Fibroblast of skin of left biceps (primary cell): Measurements from ENCODE around the gene CLIC2.

Experiments used
- DNase-seq, 2 experiments: peaks; one replicate each; pipeline ENCODE4 v3.0.0-alpha.2; 2013; ENCODE audit warnings: low read depth in 2 of 2

Gene CLIC2

GRCh38 chrX:155262970-155263754, 71.3 kb downstream of the CLIC2 start:
- DNase-seq: no peak

- DNase-seq: no peak
Observed at GRCh38 chrX:155259752-155260151, 74.7 kb downstream of the CLIC2 start.

DNA sequence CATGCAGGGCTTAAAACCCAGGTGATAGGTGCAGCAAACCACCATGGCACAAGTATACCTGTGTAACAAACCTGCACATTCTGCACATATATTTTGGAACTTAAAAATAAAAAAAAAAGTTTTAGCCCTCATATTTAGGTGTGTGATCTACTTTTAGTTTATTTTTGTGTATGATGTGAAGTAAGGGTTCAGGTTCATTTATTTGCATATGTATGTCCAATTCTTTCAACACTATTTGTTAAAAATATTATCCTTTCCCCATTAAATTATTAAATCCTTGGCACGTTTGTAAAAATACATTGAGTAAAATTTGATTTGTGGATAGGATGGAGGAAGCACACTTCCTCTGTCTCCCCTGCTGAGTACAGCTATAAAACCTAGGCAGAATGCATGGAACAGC, 83.0 kb downstream of the CLIC2 start:
- DNase-seq: no peak

- no peak for DNase-seq
Observed at GRCh38 chrX:155247497-155247896, 86.9 kb downstream of the CLIC2 start.

GRCh38 chrX:155246748-155247147, 87.7 kb downstream of the CLIC2 start:
- no peak for DNase-seq

- DNase-seq: no peak
Observed at GRCh38 chrX:155242300-155242699, 92.1 kb downstream of the CLIC2 start.

- DNase-seq: no peak
Observed at GRCh38 chrX:155237719-155238118, 96.7 kb downstream of the CLIC2 start.

DNA sequence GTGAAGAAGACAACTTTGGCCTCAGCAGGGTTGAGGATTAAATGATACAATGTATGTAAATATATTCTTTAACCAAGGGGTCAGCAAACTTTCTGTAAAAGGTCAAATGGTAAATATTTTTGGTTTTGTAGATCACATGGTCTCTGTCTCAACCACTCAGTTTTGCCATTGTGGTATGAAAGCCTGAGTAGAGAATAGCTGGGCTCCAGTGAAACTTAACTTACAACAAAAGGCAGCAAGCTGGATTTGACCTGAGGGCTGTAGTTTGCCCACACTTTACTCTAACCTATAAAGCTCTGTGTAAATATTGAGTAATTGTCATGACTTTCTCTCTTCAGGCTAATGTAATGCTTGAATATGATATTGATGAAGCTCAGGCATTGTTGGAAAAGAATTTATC, 98.5 kb downstream of the CLIC2 start:
- DNase-seq: no peak

- DNase-seq: no peak
Observed at GRCh38 chrX:155231163-155231562, 103.3 kb downstream of the CLIC2 start.
